SK-N-SH (cell line): ENCODE results near the gene ISOC2. TPM values are rescaled to one million over a fixed set of nuclear protein-coding genes. Genes with fewer than 3 reads are reported as not detected.

Experiments
- CHD2 ChIP-seq: fragments of 150-350 bp; IDR thresholded peaks from 2 replicates; pipeline ENCODE4 v1.6.1; 2018; ENCODE audit warnings: low read length; ENCODE audit not compliant: partially characterized antibody
- ELF1 ChIP-seq: IDR thresholded peaks from 2 replicates; pipeline ENCODE4 v1.4.0; 2012
- FOSL2 ChIP-seq: IDR thresholded peaks from 2 replicates; pipeline ENCODE4 v1.4.0; 2012; ENCODE audit warnings: low read depth, mild to moderate bottlenecking, moderate library complexity, borderline replicate concordance
- FOXM1 ChIP-seq: IDR thresholded peaks from 2 replicates; pipeline ENCODE4 v1.4.0; 2012; ENCODE audit warnings: low read depth, mild to moderate bottlenecking
- GABPA ChIP-seq: IDR thresholded peaks from 2 replicates; pipeline ENCODE4 v1.4.0; 2012; ENCODE audit warnings: low read depth, mild to moderate bottlenecking
- GATA2 ChIP-seq: sonication (generic); formaldehyde crosslinking; IDR thresholded peaks from 2 replicates; pipeline ENCODE4 v1.5.0; 2020; ENCODE audit warnings: mild to moderate bottlenecking, missing genetic modification reagents
- JUND ChIP-seq: IDR thresholded peaks from 2 replicates; pipeline ENCODE4 v1.4.0; 2012
- MAX ChIP-seq: IDR thresholded peaks from 2 replicates; pipeline ENCODE4 v1.4.0; 2012; ENCODE audit warnings: low read depth
- PBX3 ChIP-seq: IDR thresholded peaks from 2 replicates; pipeline ENCODE4; 2012
- POLR2AphosphoS5 ChIP-seq: IDR thresholded peaks from 2 replicates; pipeline ENCODE4 v1.6.1; 2012; ENCODE audit warnings: low read depth, low read length
- RCOR1 ChIP-seq: fragments of 150-350 bp; IDR thresholded peaks from 2 replicates; pipeline ENCODE4 v1.6.1; 2017; ENCODE audit warnings: antibody characterized with exemption, low read length
- REST ChIP-seq: IDR thresholded peaks from 2 replicates; pipeline ENCODE4 v1.6.1; 2012; ENCODE audit warnings: mild to moderate bottlenecking, low read depth, low read length, moderate library complexity
- RXRA ChIP-seq: IDR thresholded peaks from 2 replicates; pipeline ENCODE4 v1.4.0; 2012; ENCODE audit warnings: low read depth, mild to moderate bottlenecking, borderline replicate concordance
- SIN3A ChIP-seq: IDR thresholded peaks from 2 replicates; pipeline ENCODE4 v1.6.1; 2012; ENCODE audit warnings: low read depth, mild to moderate bottlenecking, low read length, moderate library complexity, borderline replicate concordance
- SMC3 ChIP-seq: IDR thresholded peaks from 2 replicates; pipeline ENCODE4 v1.6.1; 2012; ENCODE audit warnings: low read depth, low read length, improper control_type of control experiment
- TAF1 ChIP-seq: IDR thresholded peaks from 2 replicates; pipeline ENCODE4 v1.6.1; 2012; ENCODE audit warnings: low read depth, mild to moderate bottlenecking, low read length, moderate library complexity, borderline replicate concordance
- USF2 ChIP-seq: fragments of 150-350 bp; IDR thresholded peaks from 2 replicates; pipeline ENCODE4 v1.6.1; 2017; ENCODE audit warnings: antibody characterized with exemption, low read length, low read depth, borderline replicate concordance
- YY1 ChIP-seq: IDR thresholded peaks from 2 replicates; pipeline ENCODE4 v1.4.0; 2012; ENCODE audit warnings: low read depth, mild to moderate bottlenecking
- ZBTB33 ChIP-seq: IDR thresholded peaks from 2 replicates; pipeline ENCODE4 v1.4.0; 2012; ENCODE audit warnings: low read depth, borderline replicate concordance
- polyA plus RNA-seq, 3 experiments: library from polyadenylated mRNA; depleted of rRNA; stranded (reverse); fragments of >200 nt; gene quantifications; 2 replicates each; pipeline ENCODE4 v1.2.3, GENCODE V29; 2012

ISOC2 gene
- polyA plus RNA-seq, 1 of the 3 experiments (the other 2 are of a cell fraction): 65.4 TPM

- TF ChIP-seq REST (no peak), RXRA (no peak), ZBTB33 (no peak), RCOR1 (peak; percentile 40; the same call in 1 of the 2 replicates), GABPA (peak; percentile 58; the same call in 1 of the 2 replicates), JUND (no peak), ELF1 (peak; percentile 66), SMC3 (no peak), CHD2 (no peak), PBX3 (peak; percentile 99), TAF1 (peak; percentile 39; the same call in 1 of the 2 replicates), USF2 (peak; percentile 76; the same call in 1 of the 2 replicates), MAX (peak; percentile 96), YY1 (peak; percentile 88), SIN3A (no peak), FOSL2 (no peak), GATA2 (CRISPR knock-in tag) (no peak), FOXM1 (peak; percentile 99), POLR2AphosphoS5 (peak; percentile 53; the same call in 1 of the 2 replicates)
Observed at GRCh38 chr19:55407800-55408532, 53.5 kb downstream of the ISOC2 start (continued).
